ENCODE data around the gene NFIA. TPM values are rescaled to one million over a fixed set of nuclear protein-coding genes. Genes with fewer than 3 reads are reported as not detected.

NFIA gene
- total RNA-seq, 1 experiment from 2014 or later: 0.35 TPM

DNA sequence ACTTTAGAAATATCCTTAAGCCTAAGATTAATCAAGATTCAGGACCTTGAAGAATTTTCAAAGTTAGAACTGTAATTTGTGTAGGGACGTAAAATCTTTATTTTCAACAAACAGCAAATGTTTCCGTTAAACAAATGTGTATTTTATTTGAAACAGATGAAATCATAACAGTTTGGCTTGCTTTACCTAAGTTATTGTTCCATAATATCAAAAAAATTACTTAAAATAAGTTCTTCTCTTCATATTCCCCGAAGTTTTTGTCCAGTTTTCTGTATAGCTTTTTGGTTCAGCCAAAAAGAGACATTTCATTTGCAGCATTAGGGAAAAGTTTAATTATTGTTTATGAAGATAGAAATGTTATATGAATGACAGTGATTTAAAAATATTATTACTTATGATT lies 100.1 kb downstream of the NFIA start:
- Histone ChIP-seq H2BK20ac (ENCODE audit: low read depth, low read length, poor library complexity, severe bottlenecking) (no peak overlapping the region), H2BK12ac (ENCODE audit: insufficient read length, low read depth, low read length) (no peak overlapping the region), H2AK5ac (ENCODE audit: insufficient read length, low read length) (no peak overlapping the region), H3K79me1 (ENCODE audit: insufficient read depth, low read depth, low read length, poor library complexity, severe bottlenecking) (no peaks in the 10 kb centered on the region), H3K56ac (ENCODE audit: insufficient read length, low read depth, low read length) (no peak overlapping the region), H3K4me2 (ENCODE audit: insufficient read depth, insufficient read length, low read length) (no peak overlapping the region), H3K27me3 (ENCODE audit: insufficient read depth, low read length) (no peaks in the 10 kb centered on the region), H3K9ac (ENCODE audit: extremely low read depth, insufficient read length, low read length) (no peak overlapping the region), H4K20me1 (ENCODE audit: control insufficient read depth, insufficient read depth, insufficient read length) (no peaks in the 10 kb centered on the region), H2BK15ac (ENCODE audit: low read depth, low read length) (no peak overlapping the region), H2AFZ (ENCODE audit: low read length) (no peak overlapping the region), H3K14ac (ENCODE audit: insufficient read depth, low read length) (no peak overlapping the region), H3K18ac (ENCODE audit: insufficient read length, low read depth, low read length) (no peak overlapping the region), H3T11ph (ENCODE audit: low read length) (no peak overlapping the region), H3K9me3 (ENCODE audit: control insufficient read depth, low read depth, low read length) (no peaks in the 10 kb centered on the region), H4K91ac (ENCODE audit: insufficient read length, low read depth, low read length) (no peak overlapping the region), H3K23ac (ENCODE audit: insufficient read length, low read depth, low read length) (no peak overlapping the region), H2BK120ac (ENCODE audit: low read depth, low read length, poor library complexity, severe bottlenecking) (no peak overlapping the region), H4K5ac (ENCODE audit: insufficient read length, low read depth, low read length) (no peak overlapping the region), H3K4me1 (ENCODE audit: insufficient read depth, low read length) (no peaks in the 10 kb centered on the region), H3K27ac (ENCODE audit: insufficient read length, low read depth, low read length) (no peak overlapping the region), H2BK5ac (ENCODE audit: insufficient read length, low read length) (no peak overlapping the region), H3K4ac (ENCODE audit: low read depth, low read length) (no peak overlapping the region), H3K23me2 (ENCODE audit: insufficient read length, low read depth, low read length, poor library complexity, severe bottlenecking) (no peaks in the 10 kb centered on the region), H4K8ac (replicated peaks; ENCODE audit: insufficient read length, low read depth, low read length) (no peak overlapping the region), H3K79me2 (ENCODE audit: insufficient read depth, low read length) (no peaks in the 10 kb centered on the region)
- DNase-seq: no peak
- no peak overlapping the region for H3K27ac Mint-ChIP-seq
- peaks cover 12 to 13% of the 10 kb centered on the region in 2 experiments for H3K4me1 Mint-ChIP-seq
- no peak overlapping the region for H3K4me3 Mint-ChIP-seq
- no peaks in the 10 kb centered on the region for H3K27me3 Mint-ChIP-seq (ENCODE audit: low read depth)
- WGBS (ENCODE audit: extremely low coverage, insufficient read length, low lambda C conversion rate): no CpG with 5 or more reads among the region's 3 CpGs
- no peaks in the 10 kb centered on the region for H3K9me3 Mint-ChIP-seq
- H3K36me3 Mint-ChIP-seq (ENCODE audit: insufficient read depth in 1 of 3, low read depth in 3 of 3): no peaks in the 10 kb centered on the region
- TF ChIP-seq, protein P1, sequence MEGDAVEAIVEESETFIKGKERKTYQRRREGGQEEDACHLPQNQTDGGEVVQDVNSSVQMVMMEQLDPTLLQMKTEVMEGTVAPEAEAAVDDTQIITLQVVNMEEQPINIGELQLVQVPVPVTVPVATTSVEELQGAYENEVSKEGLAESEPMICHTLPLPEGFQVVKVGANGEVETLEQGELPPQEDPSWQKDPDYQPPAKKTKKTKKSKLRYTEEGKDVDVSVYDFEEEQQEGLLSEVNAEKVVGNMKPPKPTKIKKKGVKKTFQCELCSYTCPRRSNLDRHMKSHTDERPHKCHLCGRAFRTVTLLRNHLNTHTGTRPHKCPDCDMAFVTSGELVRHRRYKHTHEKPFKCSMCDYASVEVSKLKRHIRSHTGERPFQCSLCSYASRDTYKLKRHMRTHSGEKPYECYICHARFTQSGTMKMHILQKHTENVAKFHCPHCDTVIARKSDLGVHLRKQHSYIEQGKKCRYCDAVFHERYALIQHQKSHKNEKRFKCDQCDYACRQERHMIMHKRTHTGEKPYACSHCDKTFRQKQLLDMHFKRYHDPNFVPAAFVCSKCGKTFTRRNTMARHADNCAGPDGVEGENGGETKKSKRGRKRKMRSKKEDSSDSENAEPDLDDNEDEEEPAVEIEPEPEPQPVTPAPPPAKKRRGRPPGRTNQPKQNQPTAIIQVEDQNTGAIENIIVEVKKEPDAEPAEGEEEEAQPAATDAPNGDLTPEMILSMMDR (conservative IDR thresholded peaks at IDR 0.05): no peak

Measured in H9 (cell line).